GM21390 (cell line): ENCODE results near the gene ALK.
A peak's percentile ranks its signal among the peaks of the same experiment; 100 is the strongest.

ENCODE experiments used
- ATAC-seq: cut with Tn5 transposase; IDR thresholded peaks from one replicate; pipeline ENCODE4 v1.9.1; 2021; ENCODE audit not compliant: unreplicated experiment

Gene ALK

GRCh38 chr2:29723255-29724001 is 198.0 kb downstream of the ALK start:
- ATAC-seq: peak; percentile 87

- no peak for ATAC-seq
These were observed 201.7 kb downstream of the ALK start for GRCh38 chr2:29719639-29720038.

GRCh38 chr2:29718076-29718686 is 203.2 kb downstream of the ALK start:
- no peak for ATAC-seq

GRCh38 chr2:29715655-29716054 is 205.7 kb downstream of the ALK start:
- no peak for ATAC-seq

- ATAC-seq: no peak
These were observed 207.1 kb downstream of the ALK start for GRCh38 chr2:29714333-29714732.

- ATAC-seq: no peak
These were observed 215.1 kb downstream of the ALK start for GRCh38 chr2:29706171-29706720.

- no peak for ATAC-seq
These were observed 215.8 kb downstream of the ALK start for GRCh38 chr2:29705616-29706015.

- no peak for ATAC-seq
These were observed 218.1 kb downstream of the ALK start for GRCh38 chr2:29703336-29703735.

GRCh38 chr2:29702276-29702675 is 219.1 kb downstream of the ALK start:
- no peak for ATAC-seq

GRCh38 chr2:29700560-29700959 is 220.8 kb downstream of the ALK start:
- ATAC-seq: no peak

GRCh38 chr2:29699045-29699444 is 222.3 kb downstream of the ALK start:
- no peak for ATAC-seq

GRCh38 chr2:29698216-29698615 is 223.2 kb downstream of the ALK start:
- no peak for ATAC-seq

GRCh38 chr2:29697715-29698114 is 223.7 kb downstream of the ALK start:
- ATAC-seq: no peak

GRCh38 chr2:29697181-29697580 is 224.2 kb downstream of the ALK start:
- no peak for ATAC-seq

GRCh38 chr2:29694741-29695140 is 226.6 kb downstream of the ALK start:
- ATAC-seq: no peak

GRCh38 chr2:29691391-29691950 is 229.9 kb downstream of the ALK start:
- no peak for ATAC-seq

GRCh38 chr2:29689666-29690065 is 231.7 kb downstream of the ALK start:
- ATAC-seq: no peak

GRCh38 chr2:29688429-29688828 is 233.0 kb downstream of the ALK start:
- no peak for ATAC-seq

GRCh38 chr2:29687121-29687520 is 234.3 kb downstream of the ALK start:
- ATAC-seq: no peak

GRCh38 chr2:29676886-29677453 is 244.4 kb downstream of the ALK start:
- no peak for ATAC-seq

- ATAC-seq: no peak
These were observed 256.8 kb downstream of the ALK start for GRCh38 chr2:29664578-29664977.

- no peak for ATAC-seq
These were observed 258.1 kb downstream of the ALK start for GRCh38 chr2:29663268-29663667.
